ENCODE measurements around the gene GXYLT2.

GXYLT2 gene

GRCh38 chr3:73009008-73009407 lies 121.2 kb downstream of the GXYLT2 start:
- no peak overlapping the region for H3K4me3 Mint-ChIP-seq

GRCh38 chr3:73009750-73010149 lies 121.9 kb downstream of the GXYLT2 start:
- no peaks in the 10 kb centered on the region for H3K9me3 Mint-ChIP-seq
- peaks cover 84% of the 10 kb centered on the region for H3K36me3 Mint-ChIP-seq (ENCODE audit: low read depth)
- H3K4me3 Mint-ChIP-seq, result no peak overlapping the region
- H3K27me3 Mint-ChIP-seq, result no peaks in the 10 kb centered on the region
- no peak overlapping the region for H3K27ac Mint-ChIP-seq
- peaks cover 53% of the 10 kb centered on the region for H3K4me1 Mint-ChIP-seq (ENCODE audit: low read depth)
- intact Hi-C loops (cut with micrococcal nuclease), result loop anchor here (5.0 kb wide), 1 partner anchor 38 kb away; no protein-coding TSS in a partner anchor

More at GRCh38 chr3:73009008-73009407, 121.2 kb downstream of the GXYLT2 start:
- intact Hi-C loops (cut with micrococcal nuclease), result loop anchor here (5.0 kb wide), 1 partner anchor 38 kb away; no protein-coding TSS in a partner anchor
- Mint-ChIP-seq H3K27me3 (no peaks in the 10 kb centered on the region), H3K9me3 (no peaks in the 10 kb centered on the region), H3K36me3 (ENCODE audit: low read depth) (peaks cover 87% of the 10 kb centered on the region), H3K4me1 (ENCODE audit: low read depth) (peaks cover 56% of the 10 kb centered on the region), H3K27ac (no peak overlapping the region)

DNA sequence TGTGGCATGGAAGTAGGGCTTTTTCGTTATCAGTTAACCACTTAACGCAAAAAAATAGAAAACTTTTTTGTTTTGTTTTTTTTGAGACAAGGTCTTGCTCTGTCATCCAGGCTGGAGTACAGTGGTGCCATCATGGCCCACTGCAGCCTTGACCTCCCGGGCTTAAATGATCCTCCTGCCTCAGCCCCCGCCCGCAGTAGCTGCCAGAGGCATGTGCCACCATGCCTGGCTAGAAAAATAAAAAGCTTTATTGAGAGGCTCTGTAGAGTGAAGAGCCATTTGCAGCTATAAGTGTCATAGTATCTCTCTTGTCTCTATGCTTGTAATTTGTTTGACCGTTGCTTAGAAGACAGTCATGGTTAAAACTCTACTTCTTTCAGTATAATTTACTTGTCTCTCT lies 122.3 kb downstream of the GXYLT2 start:
- Mint-ChIP-seq H3K36me3 (ENCODE audit: low read depth) (peaks cover 84% of the 10 kb centered on the region), H3K4me3 (no peak overlapping the region), H3K27me3 (no peaks in the 10 kb centered on the region), H3K27ac (no peak overlapping the region), H3K9me3 (no peaks in the 10 kb centered on the region), H3K4me1 (ENCODE audit: low read depth) (peaks cover 50% of the 10 kb centered on the region)
- intact Hi-C loops (cut with micrococcal nuclease), result no loop called here

- Mint-ChIP-seq H3K27me3 (no peaks in the 10 kb centered on the region), H3K4me3 (no peak overlapping the region), H3K9me3 (no peaks in the 10 kb centered on the region), H3K36me3 (ENCODE audit: low read depth) (peaks cover 31% of the 10 kb centered on the region), H3K4me1 (ENCODE audit: low read depth) (peaks cover 36% of the 10 kb centered on the region), H3K27ac (no peak overlapping the region)
- intact Hi-C loops (cut with micrococcal nuclease), result no loop called here
Observed at GRCh38 chr3:73018298-73018697, 130.5 kb downstream of the GXYLT2 start.

GRCh38 chr3:73018790-73019441 lies 131.1 kb downstream of the GXYLT2 start:
- H3K27me3 Mint-ChIP-seq, result no peaks in the 10 kb centered on the region
- no peak overlapping the region for H3K27ac Mint-ChIP-seq
- H3K9me3 Mint-ChIP-seq, result no peaks in the 10 kb centered on the region
- H3K36me3 Mint-ChIP-seq (ENCODE audit: low read depth), result peaks cover 32% of the 10 kb centered on the region
- intact Hi-C loops (cut with micrococcal nuclease), result no loop called here
- H3K4me3 Mint-ChIP-seq, result no peak overlapping the region
- H3K4me1 Mint-ChIP-seq (ENCODE audit: low read depth), result peaks cover 37% of the 10 kb centered on the region

DNA sequence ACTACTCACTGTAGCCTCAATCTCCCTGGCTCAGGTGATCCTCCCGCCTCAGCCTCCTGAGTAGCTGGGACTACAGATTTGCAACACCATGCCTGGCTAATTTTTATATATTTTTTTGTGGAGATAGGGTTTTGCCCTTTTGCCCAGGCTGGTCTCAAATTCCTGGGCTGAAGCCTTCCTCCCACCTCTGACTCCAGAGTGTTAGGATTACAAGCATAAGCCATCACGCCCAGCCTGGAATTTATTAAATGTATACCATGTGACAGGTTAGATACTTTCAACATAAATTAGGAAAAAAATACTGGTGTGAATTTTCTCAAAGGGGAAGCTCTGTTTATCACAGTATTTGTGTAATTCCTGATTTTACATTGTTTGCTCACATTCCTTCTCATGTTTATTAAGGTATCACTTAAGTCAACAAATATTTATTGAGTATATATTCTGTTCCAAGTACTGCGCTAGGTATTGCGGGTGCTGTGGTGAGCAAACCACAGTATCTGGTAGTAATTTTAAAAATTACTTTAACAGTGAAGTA lies 133.5 kb downstream of the GXYLT2 start:
- Mint-ChIP-seq H3K36me3 (ENCODE audit: low read depth) (peaks cover 14% of the 10 kb centered on the region), H3K27ac (no peak overlapping the region), H3K4me3 (no peak overlapping the region), H3K27me3 (no peaks in the 10 kb centered on the region), H3K9me3 (no peaks in the 10 kb centered on the region), H3K4me1 (ENCODE audit: low read depth) (peaks cover 55% of the 10 kb centered on the region)
- intact Hi-C loops (cut with micrococcal nuclease), result no loop called here

- Mint-ChIP-seq H3K36me3 (ENCODE audit: low read depth) (peaks cover 25% of the 10 kb centered on the region), H3K4me3 (no peak overlapping the region), H3K4me1 (ENCODE audit: low read depth) (peaks cover 63% of the 10 kb centered on the region), H3K27ac (no peak overlapping the region), H3K27me3 (no peaks in the 10 kb centered on the region), H3K9me3 (no peaks in the 10 kb centered on the region)
- intact Hi-C loops (cut with micrococcal nuclease), result no loop called here
Observed at GRCh38 chr3:73024836-73025235, 137.0 kb downstream of the GXYLT2 start.

- H3K4me1 Mint-ChIP-seq (ENCODE audit: low read depth), result peaks cover 64% of the 10 kb centered on the region
- intact Hi-C loops (cut with micrococcal nuclease), result no loop called here
- H3K27ac Mint-ChIP-seq, result no peak overlapping the region
- peaks cover 38% of the 10 kb centered on the region for H3K36me3 Mint-ChIP-seq (ENCODE audit: low read depth)
- no peaks in the 10 kb centered on the region for H3K9me3 Mint-ChIP-seq
- no peaks in the 10 kb centered on the region for H3K27me3 Mint-ChIP-seq
- H3K4me3 Mint-ChIP-seq, result no peak overlapping the region
Observed at GRCh38 chr3:73026111-73026759, 138.4 kb downstream of the GXYLT2 start.
